ENCODE measurements around the gene DMAC2L. TPM values are rescaled to one million over a fixed set of nuclear protein-coding genes. Genes with fewer than 3 reads are reported as not detected.
A peak's percentile ranks its signal among the peaks of the same experiment; 100 is the strongest.

The DMAC2L gene
- total and polyA plus RNA-seq, 2 donors (not counting 1 experiment from before 2014, with no cell fraction given) = 19.0 to 40.0 TPM

DNA sequence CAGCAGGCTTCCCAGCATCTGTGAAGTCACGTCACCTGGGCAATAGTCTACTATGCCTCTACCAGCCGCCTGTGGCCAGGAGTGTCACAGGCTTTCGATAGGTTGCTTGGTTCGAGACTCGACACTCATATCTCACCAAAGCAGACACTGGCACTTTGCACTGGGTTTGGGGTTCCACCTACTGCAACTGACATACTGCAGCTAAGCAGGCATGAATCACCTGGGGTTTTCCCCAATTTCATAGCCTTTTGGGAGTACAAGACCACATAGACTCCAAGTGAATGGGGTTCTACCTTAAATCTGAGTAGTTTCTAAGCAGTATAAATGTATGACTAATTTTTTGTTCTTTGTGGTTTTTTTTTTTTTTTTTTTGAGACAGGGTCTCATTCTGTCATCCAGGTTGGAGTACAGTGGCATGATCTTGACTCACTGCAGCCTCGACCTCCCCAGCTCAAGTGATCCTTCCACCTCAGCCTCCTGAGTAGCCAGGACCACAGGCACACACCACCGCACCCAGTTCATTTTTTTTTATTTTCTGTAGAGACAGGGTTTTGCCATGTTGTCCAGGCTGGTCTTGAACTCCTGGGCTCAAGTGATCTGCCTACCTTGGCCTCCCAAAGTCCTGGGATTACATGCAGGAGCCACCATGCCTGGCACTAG is 32.1 kb downstream of the DMAC2L start:
- intact Hi-C loops (cut with micrococcal nuclease) = no loop called here
- Histone ChIP-seq H3K36me3 (replicated peaks in 1 of 2; ENCODE audit: control extremely low read depth in 1 of 2, control insufficient read depth in 1 of 2, extremely low read depth in 1 of 2, insufficient read depth in 2 of 2, low read length in 1 of 2) (peaks cover 0 to 3% of the 10 kb centered on the region in 2 experiments), H4K20me1 (ENCODE audit: control insufficient read depth, insufficient read depth, low read length, poor library complexity, severe bottlenecking) (no peaks in the 10 kb centered on the region), H2AFZ (ENCODE audit: insufficient read depth, low read depth, low read length, poor library complexity, severe bottlenecking) (no peak overlapping the region), H3K4me3 (ENCODE audit: control extremely low read depth in 1 of 5, extremely low read depth in 1 of 5, insufficient read depth in 1 of 5, low read depth in 2 of 5, low read length in 4 of 5) (no peak overlapping the region), H3K27ac (ENCODE audit: low read length in 2 of 2) (no peak overlapping the region), H3K9ac (ENCODE audit: low read length) (no peak overlapping the region), H3K27me3 (replicated peaks in 1 of 4; ENCODE audit: control extremely low read depth in 1 of 4, control insufficient read depth in 3 of 4, insufficient read depth in 4 of 4, low read length in 3 of 4) (no peaks in the 10 kb centered on the region), H3K9me3 (ENCODE audit: control extremely low read depth in 1 of 3, control insufficient read depth in 2 of 3, insufficient read depth in 1 of 3, low read length in 2 of 3) (no peaks in the 10 kb centered on the region), H3K79me2 (ENCODE audit: control insufficient read depth, insufficient read depth, low read length) (no peaks in the 10 kb centered on the region), H3K4me2 (replicated peaks; ENCODE audit: low read depth, low read length, poor library complexity, severe bottlenecking) (no peak overlapping the region), H3K4me1 (ENCODE audit: control insufficient read depth in 2 of 2, insufficient read depth in 2 of 2, low read length in 2 of 2) (peaks cover 5 to 8% of the 10 kb centered on the region in 2 donors)
- CTCF ChIA-PET = interaction anchor here (1.4 kb wide), 1 partner anchor 26 kb away, joined by 4 read pairs; no protein-coding TSS in a partner anchor
- ATAC-seq (ENCODE audit: low read depth) = peak; percentile 72
- no peaks in the 10 kb centered on the region for H3K9me3 Mint-ChIP-seq (ENCODE audit: insufficient read depth)
- TF ChIP-seq CTCF (IDR thresholded peaks at IDR 0.05) = no peak
- TF ChIP-seq EZH2 (IDR thresholded peaks at IDR 0.05; ENCODE audit: borderline replicate concordance, insufficient read depth, low read depth, low read length, poor library complexity, severe bottlenecking) = no peak
- WGBS (ENCODE audit: insufficient coverage) = 88% methylated on average over 2 of the region's 7 CpGs
- H3K4me3 Mint-ChIP-seq = no peak overlapping the region
- H3K27me3 Mint-ChIP-seq = no peaks in the 10 kb centered on the region
- POLR2A ChIA-PET = no interaction called here
- H3K27ac Mint-ChIP-seq = no peak overlapping the region
- H3K4me1 Mint-ChIP-seq = peaks cover 13% of the 10 kb centered on the region
- no peak for DNase-seq

DNA sequence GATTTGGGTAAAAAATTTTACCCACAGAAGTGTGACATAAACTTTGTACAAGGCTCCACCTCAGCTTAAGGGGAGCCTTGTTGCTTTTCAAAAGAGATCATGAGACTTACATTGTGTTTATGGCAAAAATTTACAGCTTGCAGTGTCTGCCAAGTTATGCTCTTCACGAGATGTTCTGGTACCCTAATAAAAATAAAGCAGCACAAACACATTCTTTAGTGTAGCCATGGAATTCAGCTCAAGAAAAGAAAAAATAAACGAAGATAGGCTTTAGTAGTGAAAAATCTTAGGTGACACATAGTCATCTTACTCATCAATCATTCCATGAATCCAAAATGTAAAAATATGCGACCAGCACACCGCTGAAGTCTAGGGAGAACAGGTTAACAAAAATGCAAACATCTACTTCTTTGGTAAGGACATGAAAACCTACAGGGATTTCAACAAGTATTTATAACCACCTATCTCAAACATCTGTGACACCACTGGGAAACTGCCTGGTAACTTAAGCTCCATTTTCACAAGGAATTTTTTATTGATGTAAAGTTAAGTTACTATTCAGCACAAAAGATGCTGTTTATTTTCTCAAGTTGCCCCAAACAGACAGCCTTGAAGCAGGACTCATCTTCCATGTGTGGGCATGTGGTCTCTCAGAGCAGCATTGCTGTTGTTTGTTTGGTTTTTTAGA is 32.9 kb downstream of the DMAC2L start:
- H3K36me3 ChIP-seq (replicated peaks in 1 of 2; ENCODE audit: control extremely low read depth in 1 of 2, control insufficient read depth in 1 of 2, extremely low read depth in 1 of 2, insufficient read depth in 2 of 2, low read length in 1 of 2) = peaks cover 0 to under 1% of the 10 kb centered on the region in 2 experiments
- POLR2A ChIA-PET = no interaction called here
- no peak overlapping the region for H3K4me2 ChIP-seq (replicated peaks; ENCODE audit: low read depth, low read length, poor library complexity, severe bottlenecking)
- DNase-seq (no peak), ATAC-seq (ENCODE audit: low read depth) (no peak)
- no peaks in the 10 kb centered on the region for H3K27me3 ChIP-seq (replicated peaks in 1 of 4; ENCODE audit: control extremely low read depth in 1 of 4, control insufficient read depth in 3 of 4, insufficient read depth in 4 of 4, low read length in 3 of 4)
- peaks cover 5 to 8% of the 10 kb centered on the region in 2 donors for H3K4me1 ChIP-seq (ENCODE audit: control insufficient read depth in 2 of 2, insufficient read depth in 2 of 2, low read length in 2 of 2)
- intact Hi-C loops (cut with micrococcal nuclease) = no loop called here
- H3K27ac ChIP-seq (ENCODE audit: low read length in 2 of 2) = no peak overlapping the region
- no peak for TF ChIP-seq CTCF (IDR thresholded peaks at IDR 0.05)
- no peak for TF ChIP-seq EZH2 (IDR thresholded peaks at IDR 0.05; ENCODE audit: borderline replicate concordance, insufficient read depth, low read depth, low read length, poor library complexity, severe bottlenecking)
- Mint-ChIP-seq H3K4me1 (peaks cover 13% of the 10 kb centered on the region), H3K27me3 (no peaks in the 10 kb centered on the region), H3K27ac (no peak overlapping the region), H3K4me3 (no peak overlapping the region), H3K9me3 (ENCODE audit: insufficient read depth) (no peaks in the 10 kb centered on the region)
- no peaks in the 10 kb centered on the region for H4K20me1 ChIP-seq (ENCODE audit: control insufficient read depth, insufficient read depth, low read length, poor library complexity, severe bottlenecking)
- H2AFZ ChIP-seq (ENCODE audit: insufficient read depth, low read depth, low read length, poor library complexity, severe bottlenecking) = no peak overlapping the region
- CTCF ChIA-PET = interaction anchor here (0.6 to 1.4 kb wide), 2 partner anchors 27 to 362 kb away, joined by 3 to 4 read pairs; no protein-coding TSS in a partner anchor
- no peaks in the 10 kb centered on the region for H3K9me3 ChIP-seq (ENCODE audit: control extremely low read depth in 1 of 3, control insufficient read depth in 2 of 3, insufficient read depth in 1 of 3, low read length in 2 of 3)
- 100% methylated on average over 2 of the region's 4 CpGs for WGBS (ENCODE audit: insufficient coverage)
- no peaks in the 10 kb centered on the region for H3K79me2 ChIP-seq (ENCODE audit: control insufficient read depth, insufficient read depth, low read length)
- H3K9ac ChIP-seq (ENCODE audit: low read length) = no peak overlapping the region
- no peak overlapping the region for H3K4me3 ChIP-seq (ENCODE audit: control extremely low read depth in 1 of 5, extremely low read depth in 1 of 5, insufficient read depth in 1 of 5, low read depth in 2 of 5, low read length in 4 of 5)
